ENCODE data around the gene PRKN. TPM values are rescaled to one million over a fixed set of nuclear protein-coding genes. Genes with fewer than 3 reads are reported as not detected.
A peak's percentile ranks its signal among the peaks of the same experiment; 100 is the strongest.

Gene PRKN
- total RNA-seq, 1 donor from 2014 or later, result 2.8 TPM

DNA sequence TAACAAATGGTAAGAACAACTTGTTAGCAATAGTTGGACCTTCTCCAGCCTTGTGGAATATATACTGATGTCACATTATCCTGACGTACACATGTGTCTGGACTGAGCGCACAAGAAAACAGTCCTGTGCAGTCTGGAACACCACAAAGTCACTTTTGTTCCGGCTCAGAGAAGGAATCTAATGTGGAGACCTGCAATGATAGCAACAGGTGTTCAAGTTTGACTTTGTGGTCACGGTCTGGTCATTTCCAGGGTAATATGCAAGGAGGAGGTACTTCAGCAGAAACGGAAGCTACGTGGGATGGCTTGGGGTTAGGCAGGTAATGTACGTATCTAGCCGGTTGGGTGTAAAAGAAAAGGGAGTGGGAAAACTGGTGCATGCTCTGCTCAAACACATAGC lies 766.5 kb downstream of the PRKN start:
- Mint-ChIP-seq H3K9me3 (no peaks in the 10 kb centered on the region), H3K36me3 (peaks cover 2% of the 10 kb centered on the region), H3K27me3 (ENCODE audit: insufficient read depth, low read depth) (no peaks in the 10 kb centered on the region), H3K4me1 (peaks cover 34% of the 10 kb centered on the region), H3K4me3 (no peak overlapping the region), H3K27ac (no peak overlapping the region)
- Histone ChIP-seq H3K4me3 (no peak overlapping the region), H3K9ac (no peak overlapping the region), H3K36me3 (no peaks in the 10 kb centered on the region), H4K20me1 (ENCODE audit: low read depth) (no peaks in the 10 kb centered on the region), H3K4me1 (peaks cover 29% of the 10 kb centered on the region), H3K27ac (no peak overlapping the region), H3K79me2 (ENCODE audit: low read depth) (no peaks in the 10 kb centered on the region), H2AFZ (replicated peaks) (no peak overlapping the region), H3F3A (ENCODE audit: low read depth) (no peaks in the 10 kb centered on the region), H3K27me3 (no peaks in the 10 kb centered on the region), H3K9me3 (ENCODE audit: low read depth) (no peaks in the 10 kb centered on the region), H3K4me2 (no peak overlapping the region)
- TF ChIP-seq CTCF (IDR thresholded peaks at IDR 0.05), result no peak
- no peak for TF ChIP-seq EZH2phosphoT487 (IDR thresholded peaks at IDR 0.05)
- no peak for TF ChIP-seq EZH2 (IDR thresholded peaks at IDR 0.05)
- no peak for DNase-seq (ENCODE audit: low spot score)

GRCh38 chr6:161959072-161959471 lies 768.5 kb downstream of the PRKN start:
- no peaks in the 10 kb centered on the region for H3F3A ChIP-seq (ENCODE audit: low read depth)

DNA sequence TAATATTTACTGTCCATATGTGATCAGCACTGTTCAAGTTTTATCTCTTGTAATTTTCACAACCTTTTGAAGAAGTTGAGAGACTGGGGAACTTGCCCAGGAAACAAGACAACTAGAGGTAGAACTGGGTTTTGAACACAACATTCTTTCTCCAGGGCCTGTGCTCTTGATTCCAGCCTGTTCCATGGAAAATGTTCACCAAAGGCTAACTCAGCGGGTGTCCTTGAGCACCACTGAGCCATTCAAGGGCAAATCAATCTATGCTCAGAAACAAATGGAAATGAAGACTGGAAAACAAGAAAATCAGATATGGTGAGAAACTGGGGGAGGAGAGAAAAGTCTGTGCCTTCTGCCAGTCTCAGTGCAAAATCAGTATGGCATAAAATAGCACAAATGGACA lies 771.5 kb downstream of the PRKN start:
- H3K4me3 Mint-ChIP-seq, result no peak overlapping the region
- no peak overlapping the region for H3K9ac ChIP-seq
- no peak overlapping the region for H3K4me2 ChIP-seq
- no peaks in the 10 kb centered on the region for H3K36me3 ChIP-seq
- no peak overlapping the region for H3K27ac ChIP-seq
- no peaks in the 10 kb centered on the region for H3K79me2 ChIP-seq (ENCODE audit: low read depth)
- no peaks in the 10 kb centered on the region for H3K9me3 ChIP-seq (ENCODE audit: low read depth)
- peak overlapping the region; percentile 19 for H3K27ac Mint-ChIP-seq
- H2AFZ ChIP-seq (replicated peaks), result no peak overlapping the region
- H3K27me3 ChIP-seq, result no peaks in the 10 kb centered on the region
- H3K4me1 Mint-ChIP-seq, result peaks cover 13% of the 10 kb centered on the region
- H3K9me3 Mint-ChIP-seq, result peaks cover 3% of the 10 kb centered on the region
- H3K4me1 ChIP-seq, result no peaks in the 10 kb centered on the region
- peaks cover 5% of the 10 kb centered on the region for H3K27me3 Mint-ChIP-seq (ENCODE audit: insufficient read depth, low read depth)
- no peak overlapping the region for H3K4me3 ChIP-seq
- H4K20me1 ChIP-seq (ENCODE audit: low read depth), result no peaks in the 10 kb centered on the region
- H3F3A ChIP-seq (ENCODE audit: low read depth), result no peaks in the 10 kb centered on the region
- no peak for TF ChIP-seq EZH2 (IDR thresholded peaks at IDR 0.05)
- peaks cover 2% of the 10 kb centered on the region for H3K36me3 Mint-ChIP-seq
- no peak for DNase-seq (ENCODE audit: low spot score)

More at GRCh38 chr6:161959072-161959471, 768.5 kb downstream of the PRKN start:
- no peak overlapping the region for H3K4me3 Mint-ChIP-seq
- H3K4me1 Mint-ChIP-seq, result peaks cover 27% of the 10 kb centered on the region
- H3K79me2 ChIP-seq (ENCODE audit: low read depth), result no peaks in the 10 kb centered on the region
- H3K27ac Mint-ChIP-seq, result no peak overlapping the region
- DNase-seq (ENCODE audit: low spot score), result no peak
- H3K4me3 ChIP-seq, result no peak overlapping the region
- H3K9me3 Mint-ChIP-seq, result no peaks in the 10 kb centered on the region
- H3K27me3 Mint-ChIP-seq (ENCODE audit: insufficient read depth, low read depth), result peaks cover 2% of the 10 kb centered on the region
- H3K27me3 ChIP-seq, result no peaks in the 10 kb centered on the region
- H3K27ac ChIP-seq, result no peak overlapping the region
- no peak overlapping the region for H3K9ac ChIP-seq
- TF ChIP-seq EZH2phosphoT487 (IDR thresholded peaks at IDR 0.05) (no peak), EZH2 (IDR thresholded peaks at IDR 0.05) (no peak), CTCF (IDR thresholded peaks at IDR 0.05) (no peak)
- no peaks in the 10 kb centered on the region for H3K9me3 ChIP-seq (ENCODE audit: low read depth)
- H2AFZ ChIP-seq (replicated peaks), result no peak overlapping the region
- no peaks in the 10 kb centered on the region for H3K36me3 ChIP-seq
- H3K4me1 ChIP-seq, result peaks cover 12% of the 10 kb centered on the region
- no peaks in the 10 kb centered on the region for H4K20me1 ChIP-seq (ENCODE audit: low read depth)
- no peak overlapping the region for H3K4me2 ChIP-seq
- peaks cover 2% of the 10 kb centered on the region for H3K36me3 Mint-ChIP-seq

- no peak for DNase-seq (ENCODE audit: low spot score)
- Histone ChIP-seq H3K4me3 (no peak overlapping the region), H2AFZ (replicated peaks) (no peak overlapping the region), H3K9ac (no peak overlapping the region), H3K79me2 (ENCODE audit: low read depth) (no peaks in the 10 kb centered on the region), H3K9me3 (ENCODE audit: low read depth) (no peaks in the 10 kb centered on the region), H3K4me2 (no peak overlapping the region), H3F3A (ENCODE audit: low read depth) (no peaks in the 10 kb centered on the region), H4K20me1 (ENCODE audit: low read depth) (no peaks in the 10 kb centered on the region), H3K27me3 (no peaks in the 10 kb centered on the region), H3K36me3 (no peaks in the 10 kb centered on the region), H3K4me1 (no peaks in the 10 kb centered on the region), H3K27ac (no peak overlapping the region)
- peaks cover 5% of the 10 kb centered on the region for H3K27me3 Mint-ChIP-seq (ENCODE audit: insufficient read depth, low read depth)
- no peak overlapping the region for H3K4me3 Mint-ChIP-seq
- no peak overlapping the region for H3K27ac Mint-ChIP-seq
- TF ChIP-seq EZH2phosphoT487 (IDR thresholded peaks at IDR 0.05) (no peak), CTCF (IDR thresholded peaks at IDR 0.05) (no peak), EZH2 (IDR thresholded peaks at IDR 0.05) (no peak)
- peaks cover 14% of the 10 kb centered on the region for H3K4me1 Mint-ChIP-seq
- H3K9me3 Mint-ChIP-seq, result peaks cover 11% of the 10 kb centered on the region
- peaks cover 7% of the 10 kb centered on the region for H3K36me3 Mint-ChIP-seq
Observed at GRCh38 chr6:161954699-161955276, 772.8 kb downstream of the PRKN start.

All from neural progenitor cell (in vitro differentiated cells).